A549 (cell line): ENCODE measurements around the gene NTRK3. TPM values are rescaled to one million over a fixed set of nuclear protein-coding genes. Genes with fewer than 3 reads are reported as not detected.

Experiments
- ATAC-seq, 2 experiments: fragments of 200-7000 bp in 1 of 2; fragments of >200 bp in 1 of 2; cut with Nextera tagmentation in 1 of 2; cut with Tn5 transposase in 1 of 2; 3 replicates each; pipeline versions ENCODE4 v1.8.0 to v1.9.1; 2018 to 2020; ENCODE audit warnings: mild to moderate bottlenecking in 1 of 2, moderate library complexity in 1 of 2
- CTCF ChIA-PET: fragments of 300-600 bp; sonication (Branson Sonifier 250); formaldehyde crosslinking; extraction: SDS; loops from one replicate; lab custom pipeline; 2021; ENCODE audit warnings: antibody characterized with exemption, inconsistent platforms; lab: Yijun Ruan, JAX
- POLR2A ChIA-PET: fragments of 350-600 bp; formaldehyde crosslinking; extraction: SDS; loops from one replicate; lab custom pipeline; 2021; ENCODE audit warnings: antibody characterized with exemption, inconsistent platforms; lab: Yijun Ruan, JAX
- DNase-seq, 2 experiments: peaks; one replicate each; pipeline versions ENCODE4 v3.0.0 to v3.0.0-alpha.2; 2011 to 2016; ENCODE audit warnings: low read depth in 1 of 2, low spot score in 1 of 2
- FAIRE-seq: peaks from 2 replicates; lab custom pipeline; 2011; peaks lifted over from hg19 to GRCh38; lab: Jason Lieb, UNC
- H3K27ac ChIP-seq, 2 experiments: fragments of >200 bp; sonication (Bioruptor Twin); formaldehyde crosslinking; 3 replicates each; pipeline ENCODE4 v1.5.1; 2016 to 2017
- H3K4me1 ChIP-seq: fragments of >200 bp; sonication (Bioruptor Twin); formaldehyde crosslinking; 3 replicates; pipeline ENCODE4 v1.6.1; 2016
- H3K4me2 ChIP-seq: fragments of >200 bp; sonication (Bioruptor Twin); formaldehyde crosslinking; 3 replicates; pipeline ENCODE4 v1.6.1; 2016
- H3K4me3 ChIP-seq: fragments of >200 bp; sonication (Bioruptor Twin); formaldehyde crosslinking; 3 replicates; pipeline ENCODE4 v1.5.1; 2016
- H3K9me3 ChIP-seq: fragments of >200 bp; sonication (Bioruptor Twin); formaldehyde crosslinking; 3 replicates; pipeline ENCODE4 v1.6.1; 2016
- ATOH8 ChIP-seq: fragments of 250-450 bp; sonication (Bioruptor Pico); IDR thresholded peaks from 2 replicates; pipeline ENCODE4 v1.5.0; 2020; ENCODE audit warnings: low read depth, mild to moderate bottlenecking, moderate library complexity
- BHLHE40 ChIP-seq: IDR thresholded peaks from 2 replicates; pipeline ENCODE4 v1.6.1; 2012; ENCODE audit warnings: low read depth, low read length, inconsistent platforms
- CEBPB ChIP-seq, 2 experiments: fragments of >200 bp in 1 of 2; sonication (Bioruptor Twin) in 1 of 2; formaldehyde crosslinking in 1 of 2; IDR thresholded peaks; 2 replicates each; pipeline ENCODE4 v1.6.1; 2012 to 2016
- EHF ChIP-seq: fragments of 250-450 bp; sonication (Bioruptor Pico); IDR thresholded peaks from 2 replicates; pipeline ENCODE4 v1.5.0; 2020; ENCODE audit warnings: mild to moderate bottlenecking
- EHMT2 ChIP-seq: fragments of 200-600 bp; sonication (generic); IDR thresholded peaks from 2 replicates; pipeline ENCODE4 v1.6.1; 2016; ENCODE audit warnings: antibody characterized with exemption, low read depth, mild to moderate bottlenecking, moderate library complexity
- GATA3 ChIP-seq: IDR thresholded peaks from 2 replicates; pipeline ENCODE4 v1.6.1; 2012; ENCODE audit warnings: borderline replicate concordance
- HDAC2 ChIP-seq: fragments of 200-600 bp; sonication (generic); IDR thresholded peaks from 2 replicates; pipeline ENCODE4 v1.6.1; 2016
- HES2 ChIP-seq: fragments of >200 bp; sonication (Bioruptor Twin); formaldehyde crosslinking; IDR thresholded peaks from 2 replicates; pipeline ENCODE4 v1.6.1; 2016
- HEYL ChIP-seq: fragments of 250-450 bp; sonication (Bioruptor Pico); IDR thresholded peaks from 2 replicates; pipeline ENCODE4 v1.8.0; 2021; ENCODE audit warnings: mild to moderate bottlenecking, moderate library complexity
- HMGXB4 ChIP-seq: fragments of 250-450 bp; sonication (Bioruptor Pico); IDR thresholded peaks from 2 replicates; pipeline ENCODE4 v1.5.0; 2021; ENCODE audit warnings: mild to moderate bottlenecking, moderate library complexity, borderline replicate concordance
- HOXB13 ChIP-seq: fragments of 250-450 bp; sonication (Bioruptor Pico); IDR thresholded peaks from 2 replicates; pipeline ENCODE4 v1.5.0; 2020; ENCODE audit warnings: low read depth, mild to moderate bottlenecking, moderate library complexity
- JUNB ChIP-seq: fragments of >200 bp; sonication (Bioruptor Twin); formaldehyde crosslinking; IDR thresholded peaks from 2 replicates; pipeline ENCODE4 v1.6.1; 2016
- KDM1A ChIP-seq: fragments of 200-600 bp; sonication (generic); IDR thresholded peaks from 2 replicates; pipeline ENCODE4 v1.6.1; 2016; ENCODE audit warnings: low read depth, mild to moderate bottlenecking
- MAX ChIP-seq: IDR thresholded peaks from 2 replicates; pipeline ENCODE4 v1.6.1; 2012
- MYC ChIP-seq: IDR thresholded peaks from 2 replicates; pipeline ENCODE4 v1.6.1; 2012; ENCODE audit warnings: mild to moderate bottlenecking, inconsistent platforms, low read length, improper control_type of control experiment, borderline replicate concordance
- RARB ChIP-seq: fragments of 250-450 bp; sonication (Bioruptor Pico); IDR thresholded peaks from 2 replicates; pipeline ENCODE4 v1.8.0; 2021; ENCODE audit warnings: mild to moderate bottlenecking, moderate library complexity
- RCOR1 ChIP-seq: fragments of 150-350 bp; IDR thresholded peaks from 2 replicates; pipeline ENCODE4 v1.6.1; 2014; ENCODE audit warnings: antibody characterized with exemption, low read length, low read depth
- RFX5 ChIP-seq: fragments of 450-650 bp; IDR thresholded peaks from 2 replicates; pipeline ENCODE4 v1.7.1; 2014; ENCODE audit warnings: antibody characterized with exemption, mild to moderate bottlenecking, moderate library complexity
- RNF2 ChIP-seq: fragments of 200-600 bp; sonication (generic); IDR thresholded peaks from 2 replicates; pipeline ENCODE4 v1.6.1; 2016; ENCODE audit warnings: low read depth, mild to moderate bottlenecking, antibody characterized with exemption, moderate library complexity, borderline replicate concordance
- TP53 ChIP-seq: fragments of 250-450 bp; sonication (Bioruptor Pico); IDR thresholded peaks from 2 replicates; pipeline ENCODE4 v1.5.0; 2021; ENCODE audit warnings: mild to moderate bottlenecking, moderate library complexity
- ZFP36 ChIP-seq: fragments of 450-650 bp; IDR thresholded peaks from 2 replicates; pipeline ENCODE4 v1.6.1; 2014; ENCODE audit warnings: borderline replicate concordance; ENCODE audit not compliant: partially characterized antibody
- ZNF302 ChIP-seq: fragments of 250-450 bp; sonication (Bioruptor Pico); IDR thresholded peaks from 2 replicates; pipeline ENCODE4 v1.9.0; 2021; ENCODE audit warnings: inconsistent platforms, mild to moderate bottlenecking, moderate library complexity
- WGBS: methylation state at CpG from one replicate; pipeline ENCODE4 v1.1.6; 2017; ENCODE audit errors: missing lambda C conversion rate; 5-methylcytosine and 5-hydroxymethylcytosine counted together
- polyA plus RNA-seq, 4 experiments: library from polyadenylated mRNA; depleted of rRNA in 3 of 4; stranded (reverse); fragments of >200 nt; fragmentation: RNase III in 1 of 4; extraction: RNeasy Plus Mini Kit Qiagen cat#74134 plus additional on column Dnase treatment in 1 of 4; gene quantifications; 2 replicates in 3 of 4; 3 replicates in 1 of 4; pipeline ENCODE4 v1.2.3, GENCODE V29; 2011 to 2017

NTRK3 gene
- polyA plus RNA-seq, 2 of the 4 experiments (the other 2 are of a cell fraction): 55.0 to 55.2 TPM

GRCh38 chr15:88302373-88302772 lies 45.8 kb upstream of the NTRK3 start:
- ChIA-PET POLR2A (no interaction called here), CTCF (interaction anchor here (0.5 to 4.9 kb wide), 7 partner anchors 10 to 354 kb away, joined by 3 to 22 read pairs (median 5); no protein-coding TSS in a partner anchor)
- WGBS: 28% methylated on average over 3 of the region's 3 CpGs
- FAIRE-seq: no peak
- Histone ChIP-seq H3K9me3 (no peaks in the 10 kb centered on the region), H3K4me3 (no peak overlapping the region), H3K4me2 (no peak overlapping the region), H3K27ac (no peak overlapping the region), H3K4me1 (peaks cover 4% of the 10 kb centered on the region; the same call in 1 of the 3 replicates)
- ATAC-seq: no peak
- TF ChIP-seq ZNF302 (CRISPR knock-in tag) (no peak), JUNB (no peak), RFX5 (no peak)
- no peak for DNase-seq

- CTCF ChIA-PET: interaction anchor here (0.9 to 4.9 kb wide), 4 partner anchors 26 to 1677 kb away, joined by 3 to 22 read pairs (median 6); no protein-coding TSS in a partner anchor
Observed at GRCh38 chr15:88301311-88301710, 44.8 kb upstream of the NTRK3 start.

GRCh38 chr15:88300861-88301260 lies 44.3 kb upstream of the NTRK3 start:
- H3K27ac ChIP-seq: no peak overlapping the region
- CTCF ChIA-PET: interaction anchor here (0.6 to 4.9 kb wide), 5 partner anchors 9 to 1677 kb away, joined by 3 to 22 read pairs (median 3); no protein-coding TSS in a partner anchor
- 60% methylated on average over 4 of the region's 4 CpGs for WGBS

More at GRCh38 chr15:88301311-88301710, 44.8 kb upstream of the NTRK3 start:
- no peak overlapping the region for H3K4me3 ChIP-seq
- no peak for DNase-seq
- TF ChIP-seq KDM1A (no peak), ATOH8 (CRISPR knock-in tag) (no peak), TP53 (CRISPR knock-in tag) (no peak), RARB (no peak), MAX (no peak), HMGXB4 (no peak), BHLHE40 (no peak), EHMT2 (no peak), RCOR1 (no peak), CEBPB (IDR thresholded peaks at IDR 0.05) (no peak), HES2 (no peak), HDAC2 (no peak), MYC (no peak), ZFP36 (no peak), RNF2 (no peak), GATA3 (no peak), HOXB13 (CRISPR knock-in tag) (no peak)
- TF ChIP-seq, all 56 proteins: peak for 0
- 52% methylated on average over 2 of the region's 2 CpGs for WGBS
- no peaks in the 10 kb centered on the region for H3K9me3 ChIP-seq
- H3K4me2 ChIP-seq: no peak overlapping the region
- peaks cover 4% of the 10 kb centered on the region; the same call in 1 of the 3 replicates for H3K4me1 ChIP-seq
- ATAC-seq (no peak), FAIRE-seq (no peak)
- POLR2A ChIA-PET: no interaction called here
- H3K27ac ChIP-seq: no peak overlapping the region

More at GRCh38 chr15:88300861-88301260, 44.3 kb upstream of the NTRK3 start:
- ATAC-seq (no peak), FAIRE-seq (no peak), DNase-seq (no peak)
- Histone ChIP-seq H3K9me3 (no peaks in the 10 kb centered on the region), H3K4me1 (peaks cover 4% of the 10 kb centered on the region; the same call in 1 of the 3 replicates), H3K4me2 (no peak overlapping the region), H3K4me3 (no peak overlapping the region)
- TF ChIP-seq EHF: no peak
- TF ChIP-seq HEYL (CRISPR knock-in tag): no peak
- POLR2A ChIA-PET: no interaction called here
